HG02840 (cell line): ENCODE results near the gene PHF13.

Experiments used
- ATAC-seq: cut with Tn5 transposase; IDR thresholded peaks from one replicate; pipeline ENCODE4 v1.9.1; 2021; ENCODE audit warnings: mild to moderate bottlenecking, moderate library complexity, moderate number of reproducible peaks; ENCODE audit not compliant: unreplicated experiment, low FRiP score

PHF13 gene

DNA sequence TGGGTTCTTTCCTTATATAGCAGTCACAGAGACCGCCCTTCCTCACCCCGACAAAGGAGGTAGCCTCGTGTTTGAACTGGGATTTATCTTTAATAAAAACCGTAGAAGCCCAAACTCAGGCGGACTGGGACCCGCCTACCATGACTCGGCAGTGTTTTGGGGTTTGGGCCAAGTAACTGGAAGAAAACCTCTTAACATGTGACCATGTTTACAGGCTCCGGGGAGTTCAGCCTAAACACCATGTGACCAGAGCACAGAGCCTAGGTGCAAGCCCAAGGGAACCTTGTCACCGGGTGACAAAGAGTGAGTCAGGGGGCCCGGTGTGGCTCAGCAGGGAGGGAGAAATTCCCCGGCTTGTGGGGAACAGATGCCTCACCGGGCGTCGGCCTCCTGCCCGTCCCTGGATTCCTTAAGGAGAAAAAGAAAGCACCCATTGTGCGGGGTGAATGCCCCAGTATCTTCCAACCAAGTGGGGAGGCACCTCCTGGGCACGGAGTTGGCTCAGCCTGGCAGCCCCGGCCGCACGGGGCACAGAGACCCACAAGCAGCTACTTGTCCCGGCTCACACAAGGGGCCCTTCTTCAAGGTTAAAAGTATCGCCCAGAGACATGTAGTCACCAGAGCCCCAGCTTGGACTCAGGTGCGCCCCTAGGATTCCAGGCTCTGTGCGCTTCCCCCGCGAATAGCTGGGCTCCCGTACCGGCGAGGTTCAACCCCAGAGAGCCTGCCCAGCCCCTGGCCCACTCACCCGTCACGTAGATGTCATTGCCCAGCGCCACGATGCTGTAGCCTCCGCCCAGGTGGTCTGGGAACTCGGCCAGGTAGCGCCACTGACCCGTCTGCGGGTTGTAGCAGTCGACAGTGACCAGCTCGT, 12.2 kb upstream of the PHF13 start:
- ATAC-seq: peak; percentile 30

GRCh38 chr1:6601923-6602668, 11.4 kb upstream of the PHF13 start:
- ATAC-seq: peak; percentile 3

DNA sequence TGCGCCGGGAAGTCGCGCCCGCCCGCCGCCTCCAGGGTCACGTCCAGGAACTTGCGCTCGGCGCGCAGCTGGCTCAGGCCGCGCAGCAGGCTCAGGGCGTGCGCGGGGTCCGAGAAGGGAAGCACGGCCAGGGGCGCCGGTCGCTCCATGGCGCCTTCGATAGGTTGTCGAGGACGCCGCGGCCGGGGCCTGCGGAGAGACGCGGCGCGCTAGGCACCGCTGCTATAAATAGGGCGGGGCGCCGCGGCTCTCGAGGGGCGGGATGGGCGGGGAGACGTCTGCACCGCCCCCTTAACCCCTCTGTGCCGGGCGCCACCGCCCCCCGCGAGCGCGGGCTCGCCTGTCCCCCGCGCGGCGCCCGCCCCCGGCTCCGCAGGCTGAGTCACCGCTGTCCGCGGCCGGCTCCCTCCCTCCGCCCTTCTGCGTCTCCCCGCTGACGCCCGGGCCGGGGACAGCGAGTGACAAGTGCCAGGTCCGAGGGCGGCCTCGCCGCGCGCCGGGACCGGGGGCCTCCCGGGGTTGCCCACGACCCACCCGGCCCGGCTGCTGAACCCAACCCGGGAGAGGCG, 10.8 kb upstream of the PHF13 start, which contains the start of gene KLHL21:
Gene KLHL21 (minus strand): TSS at position 201 of the 569 bp plus-strand sequence. CDS start 52 bp downstream, at position 149.
- ATAC-seq: peak; percentile 47

DNA sequence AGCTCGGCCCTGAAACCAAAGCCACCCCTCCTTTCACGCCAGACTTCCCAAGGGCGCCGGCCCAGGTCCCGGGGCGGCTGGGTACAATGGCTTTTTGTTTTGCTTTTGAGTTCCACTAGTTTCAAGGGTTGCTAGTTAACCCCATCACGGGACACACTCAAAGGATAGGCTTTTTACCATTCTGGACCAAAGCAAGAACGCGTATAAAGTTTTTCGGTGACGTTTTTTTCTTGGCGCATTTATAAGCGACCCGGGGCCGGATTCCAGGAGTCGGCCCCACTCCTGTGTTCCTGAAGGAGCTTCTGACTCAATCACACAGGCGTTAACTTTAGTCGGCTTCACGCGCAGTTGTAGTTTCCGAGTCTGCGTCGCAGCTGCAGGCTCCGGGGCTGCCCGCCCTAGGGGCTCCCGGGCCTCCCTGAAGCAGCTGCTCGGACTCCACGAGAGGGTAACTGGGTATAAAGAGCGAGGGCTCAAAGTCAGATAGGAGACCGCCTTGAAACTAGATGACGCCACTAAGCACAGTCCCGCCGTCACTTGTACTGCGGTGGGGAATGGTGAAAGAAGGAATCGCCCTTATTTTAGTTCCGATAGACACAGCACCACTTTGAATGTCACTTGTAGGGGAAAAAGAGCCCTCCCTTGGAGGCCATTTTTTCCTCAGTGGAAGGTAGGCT, 10.2 kb upstream of the PHF13 start:
- peak; percentile 8 for ATAC-seq

GRCh38 chr1:6603915-6604558, 9.5 kb upstream of the PHF13 start:
- ATAC-seq: no peak

DNA sequence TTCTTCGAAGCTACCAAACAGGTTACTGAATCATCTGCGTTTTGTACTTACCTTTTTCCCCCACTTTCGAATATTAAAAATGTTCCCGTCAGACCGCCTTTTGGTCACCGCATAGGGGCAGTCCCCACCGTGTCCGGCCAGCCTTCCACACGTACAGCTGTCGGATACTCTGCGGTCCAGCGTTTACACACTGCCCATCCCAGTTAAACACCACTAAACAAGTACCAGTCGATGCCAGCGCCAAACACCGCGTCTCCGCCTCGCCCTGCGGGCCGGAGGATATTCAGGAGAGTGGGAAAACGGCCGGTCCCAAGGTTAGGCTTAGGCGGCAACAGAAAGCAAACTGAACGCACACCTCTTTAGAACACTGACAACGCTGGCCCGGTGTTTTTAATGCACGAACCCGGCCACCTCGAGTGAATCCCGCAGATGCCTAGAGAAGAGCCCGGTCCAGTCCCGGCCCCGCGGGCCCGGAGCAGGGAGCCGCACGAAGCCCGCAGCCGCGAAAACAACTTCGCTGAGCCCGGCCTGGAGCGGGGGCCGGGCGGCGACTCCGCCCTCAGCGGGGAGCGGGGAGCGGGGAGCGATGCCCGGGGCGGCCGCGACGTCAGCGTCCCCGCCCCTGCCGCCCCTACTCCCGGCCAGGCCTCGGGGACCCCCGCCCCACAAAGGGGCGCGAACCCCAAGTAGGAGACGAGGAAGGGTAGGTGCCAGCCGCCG, 730 bp upstream of the PHF13 start:
- no peak for ATAC-seq

DNA sequence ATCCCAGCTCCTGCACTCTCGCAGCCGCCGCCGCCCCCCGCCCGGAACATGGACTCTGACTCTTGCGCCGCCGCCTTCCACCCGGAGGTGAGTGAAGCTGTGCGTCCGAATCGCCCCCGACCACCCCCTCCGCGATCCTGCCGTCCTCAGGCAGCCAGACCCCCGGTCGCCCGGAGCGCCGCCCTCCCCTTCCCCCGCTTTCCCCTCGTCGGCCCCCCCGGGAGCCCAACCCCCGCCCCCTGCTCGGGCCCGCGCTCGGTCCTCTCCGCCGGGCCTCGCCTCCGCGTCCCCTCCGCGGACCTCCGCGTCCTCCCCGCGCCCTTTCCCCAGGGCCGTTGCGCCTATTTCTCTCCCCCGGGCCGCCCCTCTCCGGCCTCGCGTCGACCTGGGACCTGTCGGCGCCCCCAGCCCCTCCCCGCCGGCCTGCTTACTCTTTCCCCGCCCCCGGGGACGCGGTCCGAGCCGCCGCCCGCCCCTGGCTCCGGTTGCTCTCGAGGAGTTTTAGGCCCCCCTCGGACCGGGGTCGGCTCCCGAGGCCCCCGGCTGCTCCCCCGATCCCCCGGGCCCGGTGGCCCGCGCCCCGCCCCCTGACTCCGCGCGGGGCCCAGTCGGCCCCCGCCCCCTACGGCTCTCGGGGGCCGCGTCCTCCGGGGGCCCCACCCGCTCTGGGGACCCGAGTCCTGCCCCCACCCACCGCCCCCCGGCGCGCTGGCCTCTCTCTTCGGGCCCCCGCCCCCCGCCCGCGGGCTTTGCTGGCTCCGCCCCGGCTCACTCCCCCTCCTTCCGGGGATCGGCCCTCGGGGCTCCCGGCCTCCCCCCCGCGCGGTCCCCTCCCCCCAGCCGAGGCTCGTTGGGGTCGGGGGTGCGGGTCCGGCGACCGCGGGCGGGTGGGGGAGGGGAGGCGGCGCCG, 743 bp downstream of the PHF13 start:
- no peak for ATAC-seq

GRCh38 chr1:6614929-6615785, 1.6 kb downstream of the PHF13 start:
- no peak for ATAC-seq

DNA sequence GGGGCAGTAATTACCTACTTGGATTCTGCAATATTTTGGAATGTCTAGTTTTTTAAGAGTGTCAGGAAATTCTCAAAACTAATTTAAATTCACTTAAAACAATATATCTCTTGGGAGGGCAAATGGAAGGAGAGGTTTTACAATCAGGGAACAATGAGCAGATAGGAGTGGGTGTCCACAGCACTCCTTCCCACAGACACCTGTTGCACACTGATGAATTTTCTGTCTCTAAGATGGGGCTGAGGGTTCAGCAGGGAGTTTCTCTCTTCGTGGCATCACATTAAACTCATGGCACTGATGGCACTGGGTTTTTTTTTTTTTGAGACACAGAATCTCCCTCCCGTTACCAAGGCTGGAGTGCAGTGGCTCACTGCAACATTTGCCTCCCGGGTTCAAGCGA, 5.5 kb downstream of the PHF13 start:
- no peak for ATAC-seq

- ATAC-seq: no peak
Measured at GRCh38 chr1:6621429-6622391, 8.2 kb downstream of the PHF13 start.

DNA sequence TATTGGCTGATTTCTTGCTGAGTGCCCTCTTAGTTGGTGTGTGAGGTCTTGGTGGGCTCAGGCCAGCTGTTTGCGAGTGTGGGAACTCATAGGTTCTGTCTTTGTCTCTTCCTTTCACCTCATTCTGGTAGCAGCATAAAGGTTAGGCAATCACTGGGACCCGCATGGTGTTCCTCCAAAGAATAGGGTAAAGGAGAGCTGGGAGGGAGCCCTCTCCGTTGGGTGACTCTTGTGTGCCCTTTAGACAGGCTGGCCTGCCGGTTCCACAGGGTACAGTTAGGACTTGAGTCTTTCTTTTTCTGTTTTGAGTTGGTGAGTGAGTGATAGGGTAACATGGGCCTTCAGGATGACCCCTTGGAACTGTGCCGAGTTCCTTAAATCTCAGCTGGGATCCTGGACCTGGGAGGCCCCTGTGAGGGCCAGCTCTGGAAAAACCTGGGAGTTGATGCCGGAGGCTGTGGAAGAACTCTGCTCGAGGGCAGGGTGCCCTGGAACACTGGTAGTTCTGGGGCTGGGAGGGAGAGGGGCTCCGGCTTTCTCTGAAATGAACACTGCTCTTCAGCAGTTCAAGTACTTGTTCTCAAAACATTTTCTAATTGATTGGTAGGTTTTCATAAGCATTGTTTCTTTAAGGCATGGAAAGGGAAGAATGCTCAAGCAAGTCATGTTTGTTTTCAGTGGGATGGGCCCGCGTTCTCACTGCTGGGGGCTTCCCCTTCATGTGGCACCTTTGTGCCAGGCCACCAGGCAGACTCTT, 9.0 kb downstream of the PHF13 start:
- no peak for ATAC-seq

DNA sequence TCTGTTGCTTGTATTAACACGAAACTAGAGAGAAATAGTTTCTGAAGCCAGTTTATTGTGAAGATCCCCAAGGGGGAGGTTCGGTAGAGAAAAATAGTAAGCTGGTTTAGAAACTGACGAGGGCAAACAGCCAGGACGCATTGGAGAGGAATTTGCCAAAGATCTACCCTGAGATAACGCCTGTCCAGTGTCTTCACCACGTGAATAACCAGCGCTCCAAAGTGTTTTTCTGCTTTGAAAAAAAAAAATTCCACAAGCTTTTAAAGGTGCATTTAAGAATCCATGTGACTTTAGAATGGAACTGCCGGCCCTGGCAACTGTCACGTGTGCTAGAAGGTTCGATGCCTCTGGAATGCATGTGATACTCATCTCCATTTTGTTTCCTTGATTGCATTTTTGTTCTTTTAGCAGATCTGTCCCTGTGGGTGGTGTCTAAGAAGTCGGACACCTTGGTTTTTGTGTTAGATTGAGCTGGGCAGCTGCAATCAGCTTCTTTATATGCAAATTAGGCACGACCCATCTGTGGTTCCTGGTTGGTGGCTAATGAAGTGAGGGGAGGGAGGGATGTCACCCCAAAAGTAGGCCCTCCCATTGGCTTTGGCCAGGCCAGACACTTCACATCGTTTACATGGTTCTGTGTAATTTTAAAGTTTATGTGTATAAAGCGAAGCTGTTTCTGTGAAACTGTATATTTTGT, 9.9 kb downstream of the PHF13 start:
- no peak for ATAC-seq

DNA sequence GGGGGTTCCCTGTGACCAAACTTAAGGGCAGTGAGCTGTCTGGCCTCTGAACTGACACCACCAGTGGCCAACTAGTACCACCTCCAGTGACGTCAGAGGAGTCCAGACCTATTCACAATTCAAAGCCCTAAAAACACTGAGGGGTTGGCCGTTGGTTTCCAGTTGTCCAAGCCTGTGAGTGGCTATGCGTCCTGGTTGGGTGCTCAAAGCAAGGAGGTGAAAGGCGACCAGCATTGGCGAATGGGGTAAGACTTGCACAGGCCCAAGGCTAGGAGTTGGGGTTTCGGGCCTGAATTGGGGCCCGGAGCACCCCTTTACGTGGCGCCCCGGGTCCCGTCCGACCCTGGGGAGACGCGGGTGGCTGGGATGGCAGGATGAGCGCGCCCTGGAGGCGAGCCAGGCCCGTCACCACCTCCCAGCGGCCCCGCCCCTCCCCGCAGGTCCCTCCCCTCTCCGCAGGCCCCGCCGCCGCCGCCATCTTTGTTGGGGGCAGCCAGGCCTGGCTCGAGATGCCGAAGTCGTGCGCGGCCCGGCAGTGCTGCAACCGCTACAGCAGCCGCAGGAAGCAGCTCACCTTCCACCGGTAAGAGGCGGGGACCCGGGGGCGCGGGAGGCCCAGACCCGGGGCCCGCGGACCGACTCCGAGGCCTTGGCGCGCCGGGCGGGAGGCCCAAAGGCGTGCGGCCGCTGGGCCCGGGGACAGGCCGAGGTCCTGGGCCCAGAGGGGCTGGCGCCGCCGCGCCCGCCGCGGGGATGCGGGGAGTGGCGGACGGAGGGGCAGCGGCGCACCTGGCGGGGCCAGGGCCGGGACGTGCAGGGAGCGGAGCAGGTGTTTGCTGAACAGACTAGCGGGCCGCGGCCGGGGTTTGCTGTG, 11.4 kb downstream of the PHF13 start, which contains the start of gene THAP3:
Gene THAP3 (plus strand): TSS at position 159 of the 874 bp plus-strand sequence. CDS start 351 bp downstream, at position 510.
- peak; percentile 79 for ATAC-seq

DNA sequence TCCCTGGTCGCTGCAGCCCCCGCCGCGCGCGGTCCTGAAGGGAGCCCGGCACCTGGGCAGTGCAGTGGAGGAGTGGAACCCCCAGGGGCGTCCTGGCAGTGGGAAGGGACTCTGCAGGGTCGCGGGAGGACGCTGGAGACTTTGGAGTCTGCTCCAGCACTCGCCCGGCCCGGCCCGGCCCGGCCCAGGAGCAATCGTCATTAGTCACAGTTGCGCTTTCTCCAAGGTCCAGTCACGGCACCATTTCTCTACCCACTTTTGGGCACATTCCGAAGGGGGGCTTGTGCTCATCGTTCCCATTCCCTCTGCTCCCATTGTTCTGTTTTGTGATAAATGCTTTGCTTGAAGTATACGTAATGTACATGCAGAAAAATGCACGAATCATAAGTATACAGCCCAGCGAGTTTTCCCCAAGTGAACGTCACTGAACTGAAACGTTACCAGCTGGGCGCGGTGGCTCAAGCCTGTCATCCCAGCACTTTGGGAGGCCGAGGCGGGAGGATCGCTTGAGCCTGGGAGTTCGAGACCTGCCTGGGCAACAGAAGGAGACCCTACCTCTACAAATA, 12.1 kb downstream of the PHF13 start:
- peak; percentile 21 for ATAC-seq
